ENCODE results near the gene TBX4.
"Not testable (repeated sequence)": the region's sequence is repeated elsewhere in the genome, so short reads cannot be mapped to it uniquely, and the experiment has no call there.

The TBX4 gene

GRCh38 chr17:61514491-61514890, 62.3 kb downstream of the TBX4 start:
- DNase-seq (ENCODE audit: insufficient read length, low spot score) (no peak), FAIRE-seq (no peak)
- no peak for TF ChIP-seq POLR2A (IDR thresholded peaks at IDR 0.05; ENCODE audit: low read depth, low read length)

- TF ChIP-seq POLR2A (IDR thresholded peaks at IDR 0.05; ENCODE audit: low read depth, low read length) = no peak
- FAIRE-seq = no peak
- DNase-seq (ENCODE audit: insufficient read length, low spot score) = no peak
These were observed 65.0 kb downstream of the TBX4 start for GRCh38 chr17:61517265-61517664.

DNA sequence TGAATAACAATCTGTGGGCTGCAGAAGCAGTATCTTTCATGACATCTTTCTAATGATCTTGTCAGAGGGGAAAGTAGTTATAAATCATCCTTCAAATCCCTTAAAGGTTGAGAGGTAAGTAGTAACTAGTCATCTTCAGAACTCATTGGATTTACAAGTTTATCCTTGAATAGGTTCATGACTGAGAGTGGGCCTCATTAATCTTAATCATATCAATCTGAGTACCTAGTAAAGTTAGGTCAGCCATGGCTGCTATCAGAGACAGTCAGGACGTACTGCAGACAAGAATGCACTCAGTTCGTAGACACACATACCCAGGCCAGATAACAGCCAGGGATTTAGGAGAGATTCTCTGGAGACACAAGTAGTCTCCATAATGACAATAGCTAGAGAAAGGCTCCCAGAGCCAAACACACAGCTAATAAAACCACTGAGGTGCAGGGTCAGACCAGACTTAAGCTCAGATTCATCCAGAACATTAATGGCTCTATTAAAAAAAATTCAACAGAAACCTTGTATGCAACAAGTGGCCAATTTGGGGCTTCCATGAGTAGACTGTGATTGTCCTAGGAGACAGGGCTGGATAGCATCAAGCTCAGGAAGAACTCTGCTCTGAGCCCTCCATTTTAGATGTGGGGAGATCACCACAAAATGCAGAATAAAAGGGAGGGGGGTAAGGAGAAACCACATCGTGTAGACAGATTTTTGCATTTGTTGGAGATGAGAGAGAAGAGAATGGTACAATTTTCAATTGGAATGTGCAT, 65.8 kb downstream of the TBX4 start:
- no peak for DNase-seq (ENCODE audit: insufficient read length, low spot score)
- no peak for TF ChIP-seq POLR2A (IDR thresholded peaks at IDR 0.05; ENCODE audit: low read depth, low read length)
- FAIRE-seq = peak; percentile 6

DNA sequence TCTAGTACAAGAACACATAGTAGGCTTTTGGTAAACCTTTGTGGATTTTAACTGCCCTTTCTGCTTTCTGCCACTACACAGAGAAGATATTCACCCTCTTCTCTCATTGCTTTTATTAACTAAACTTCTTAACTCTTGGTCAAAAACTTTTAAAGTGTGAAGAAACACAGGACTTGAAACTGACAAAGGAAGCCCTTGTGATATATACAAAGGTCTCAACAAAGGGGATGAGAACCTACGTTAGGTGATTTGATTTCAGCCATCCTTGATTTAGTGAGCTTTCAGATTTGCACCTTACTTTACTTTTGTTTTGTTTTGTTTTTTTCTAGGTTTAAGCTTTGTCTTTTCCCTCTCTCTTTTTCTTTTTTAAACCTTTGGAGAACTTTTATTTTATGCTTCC, 66.9 kb downstream of the TBX4 start:
- DNase-seq (ENCODE audit: insufficient read length, low spot score) (no peak), FAIRE-seq (no peak)
- no peak for TF ChIP-seq POLR2A (IDR thresholded peaks at IDR 0.05; ENCODE audit: low read depth, low read length)

DNA sequence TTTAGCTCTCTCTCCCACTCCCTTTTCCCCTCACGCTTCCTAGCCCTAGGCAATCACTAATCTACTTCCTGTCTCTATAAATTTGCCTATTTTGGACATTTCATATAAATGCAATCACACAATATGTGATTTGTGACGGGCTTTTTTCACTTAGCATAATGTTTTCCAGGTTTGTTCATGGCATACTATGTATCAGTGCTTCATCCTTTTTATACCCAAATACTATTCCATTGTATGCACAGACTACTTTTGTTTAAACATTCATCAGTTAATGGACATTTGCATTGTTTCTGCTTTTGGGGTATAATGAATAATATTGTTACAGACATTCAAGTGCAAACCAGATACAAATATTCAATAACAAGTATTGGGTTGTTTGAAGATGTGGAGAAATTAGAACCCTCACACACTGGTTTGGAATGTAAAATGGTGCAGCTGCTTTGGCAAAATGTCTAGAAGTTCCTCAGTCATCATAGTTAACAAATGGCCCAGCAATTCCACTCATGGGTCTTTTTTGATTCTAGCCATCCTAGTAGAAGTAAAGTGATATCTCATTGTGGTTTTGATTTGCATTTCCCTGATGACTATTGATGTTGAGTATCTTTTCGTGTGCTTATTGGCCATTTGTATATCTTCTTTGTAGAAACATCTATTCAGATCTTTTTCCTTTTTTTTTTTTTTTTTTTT, 67.7 kb downstream of the TBX4 start:
- TF ChIP-seq POLR2A (IDR thresholded peaks at IDR 0.05; ENCODE audit: low read depth, low read length) = no peak
- no peak for DNase-seq (ENCODE audit: insufficient read length, low spot score)
- FAIRE-seq = no peak

DNA sequence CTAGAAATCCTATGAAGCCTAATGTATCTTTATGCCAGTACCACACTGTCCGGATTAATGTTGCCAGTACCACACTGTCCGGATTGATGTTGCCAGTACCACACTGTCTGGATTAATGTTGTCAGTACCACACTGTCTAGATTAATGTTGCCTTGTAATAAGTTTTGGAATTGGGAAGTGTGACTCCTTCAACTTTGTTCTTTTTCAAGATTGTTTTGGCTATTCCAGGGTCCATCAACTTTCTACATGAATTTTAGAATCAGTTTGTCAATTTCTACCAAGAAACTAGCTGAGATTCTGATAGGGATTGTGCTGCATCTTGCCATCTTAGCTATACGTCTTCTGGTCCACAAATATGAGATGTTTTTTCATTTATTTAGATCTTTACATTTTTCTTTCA, 68.7 kb downstream of the TBX4 start:
- no peak for FAIRE-seq
- no peak for DNase-seq (ENCODE audit: insufficient read length, low spot score)
- no peak for TF ChIP-seq POLR2A (IDR thresholded peaks at IDR 0.05; ENCODE audit: low read depth, low read length)

DNA sequence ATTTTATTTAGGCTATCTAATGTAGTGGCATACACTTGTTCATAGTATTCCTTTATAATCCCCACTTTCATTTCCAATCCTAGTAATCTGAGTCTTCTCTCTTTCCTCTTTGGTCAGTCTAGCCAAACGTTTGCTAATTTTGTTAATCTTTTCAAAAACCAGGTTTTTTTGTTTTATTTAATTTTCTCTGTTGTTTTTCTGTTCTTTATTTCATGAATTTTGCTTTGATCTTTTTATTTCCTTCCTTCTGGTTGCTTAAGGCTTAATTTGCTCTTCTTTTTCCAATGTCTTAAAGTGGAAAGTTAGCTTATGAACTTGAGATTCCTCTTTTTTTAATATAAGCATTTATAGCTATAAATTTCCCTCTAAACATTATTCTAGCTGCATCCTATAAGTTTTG, 69.9 kb downstream of the TBX4 start:
- no peak for FAIRE-seq
- no peak for TF ChIP-seq POLR2A (IDR thresholded peaks at IDR 0.05; ENCODE audit: low read depth, low read length)
- no peak for DNase-seq (ENCODE audit: insufficient read length, low spot score)

DNA sequence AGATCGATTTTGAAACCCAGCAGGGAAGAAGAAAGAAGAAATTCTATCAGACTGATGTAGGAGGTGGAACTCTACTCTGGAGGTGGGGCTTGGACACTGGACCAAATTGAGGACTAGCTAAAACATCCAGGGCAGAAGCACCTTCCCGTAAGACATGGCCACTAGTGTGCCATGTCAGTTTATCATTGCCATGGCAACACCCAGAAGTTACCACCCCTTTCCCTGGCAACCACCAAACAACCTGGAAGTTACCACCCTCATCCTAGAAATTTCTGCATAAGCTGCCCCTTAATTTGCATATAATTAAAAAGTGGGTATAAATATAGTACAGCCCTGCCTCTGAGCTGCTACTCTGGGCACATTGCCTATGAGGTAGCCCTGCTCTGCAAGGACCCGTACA, 72.1 kb downstream of the TBX4 start:
- FAIRE-seq (no peak), DNase-seq (ENCODE audit: insufficient read length, low spot score) (no peak)
- TF ChIP-seq POLR2A (IDR thresholded peaks at IDR 0.05; ENCODE audit: low read depth, low read length) = no peak

DNA sequence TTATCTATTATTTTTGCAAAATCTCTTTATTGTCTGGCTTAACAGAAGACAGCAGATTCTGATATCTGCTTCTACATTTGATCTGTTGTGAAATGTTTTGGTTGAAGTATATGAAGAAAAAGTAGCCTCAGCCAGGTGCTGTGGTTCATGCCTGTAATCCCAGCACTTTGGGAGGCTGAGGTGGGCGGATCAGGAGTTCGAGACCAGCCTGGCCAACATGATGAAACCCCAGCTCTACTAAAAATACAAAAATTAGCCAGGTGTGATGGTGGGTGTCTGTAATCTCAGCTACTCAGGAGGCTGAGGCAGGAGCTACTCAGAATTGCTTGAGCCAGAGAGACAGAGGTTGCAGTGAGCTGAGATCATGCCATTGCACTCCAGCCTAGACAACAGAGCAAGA, 75.2 kb downstream of the TBX4 start:
- not testable (repeated sequence) for DNase-seq (ENCODE audit: insufficient read length, low spot score); FAIRE-seq

DNA sequence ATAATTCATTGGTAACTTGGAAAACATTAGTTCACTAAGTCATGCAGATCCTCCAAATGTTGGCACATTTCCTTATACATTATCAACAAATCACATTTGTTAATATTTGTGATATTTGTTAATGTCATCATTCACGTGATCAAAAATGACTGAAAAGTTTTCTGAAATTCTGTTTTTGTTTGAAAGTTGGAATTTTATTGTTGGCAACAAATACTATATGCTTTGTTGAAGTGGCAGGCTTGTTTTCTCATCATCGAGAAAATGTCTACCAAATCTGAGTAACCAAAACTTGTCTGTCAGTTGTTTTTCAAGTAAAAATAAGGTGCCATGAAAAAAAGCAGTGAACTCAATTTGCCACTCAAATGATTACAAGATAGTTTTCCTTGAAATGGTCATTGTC, 75.9 kb downstream of the TBX4 start:
- no peak for DNase-seq (ENCODE audit: insufficient read length, low spot score)
- no peak for TF ChIP-seq POLR2A (IDR thresholded peaks at IDR 0.05; ENCODE audit: low read depth, low read length)
- no peak for FAIRE-seq

- TF ChIP-seq POLR2A (IDR thresholded peaks at IDR 0.05; ENCODE audit: low read depth, low read length) = no peak
These were observed 79.0 kb downstream of the TBX4 start for GRCh38 chr17:61531223-61531622.

DNA sequence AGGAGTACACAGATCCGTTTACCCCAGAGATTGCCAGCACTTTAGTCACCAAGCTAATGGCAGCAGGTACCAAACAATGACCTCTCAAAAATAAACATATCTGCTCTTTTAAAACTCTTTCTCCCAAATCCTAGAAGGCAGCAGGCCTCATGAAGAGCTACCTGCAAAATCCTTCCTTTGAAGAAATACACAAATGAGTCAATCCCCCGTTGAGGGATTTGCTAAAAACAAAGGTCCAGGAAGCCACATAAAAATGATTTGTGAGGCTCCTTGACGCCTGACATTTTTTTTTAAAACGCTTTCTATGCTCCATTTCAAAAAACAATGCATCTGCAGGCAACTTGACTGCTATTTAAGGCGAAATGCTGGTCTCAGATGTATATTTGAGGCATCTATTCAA, 80.6 kb downstream of the TBX4 start:
- no peak for TF ChIP-seq POLR2A (IDR thresholded peaks at IDR 0.05; ENCODE audit: low read depth, low read length)
- FAIRE-seq = no peak

More at GRCh38 chr17:61531223-61531622, 79.0 kb downstream of the TBX4 start:
- FAIRE-seq = no peak
- DNase-seq (ENCODE audit: insufficient read length, low spot score) = no peak

DNA sequence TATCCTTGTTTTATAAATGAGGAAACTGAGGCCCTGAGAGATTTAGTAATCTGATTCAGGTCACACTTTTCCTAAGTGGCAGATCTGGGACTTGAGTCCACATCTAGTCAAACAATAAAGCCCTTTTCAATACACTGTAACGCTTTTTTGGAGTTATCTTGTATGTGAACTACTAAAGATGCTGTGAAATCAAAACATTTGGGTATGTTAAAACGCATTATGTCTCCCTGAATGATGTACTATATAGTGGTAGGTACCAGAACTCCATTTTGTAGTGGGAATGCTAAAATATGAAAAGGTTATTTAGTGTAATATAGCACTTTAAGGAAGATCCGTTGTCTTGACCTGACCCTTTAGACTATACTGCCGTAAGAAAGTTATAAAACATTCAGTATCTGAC, 81.6 kb downstream of the TBX4 start:
- DNase-seq (ENCODE audit: insufficient read length, low spot score) = no peak
- no peak for FAIRE-seq
- no peak for TF ChIP-seq POLR2A (IDR thresholded peaks at IDR 0.05; ENCODE audit: low read depth, low read length)

More for the DNA sequence above, 80.6 kb downstream of the TBX4 start:
- DNase-seq (ENCODE audit: insufficient read length, low spot score) = no peak

- no peak for FAIRE-seq
- no peak for TF ChIP-seq POLR2A (IDR thresholded peaks at IDR 0.05; ENCODE audit: low read depth, low read length)
These were observed 82.2 kb downstream of the TBX4 start for GRCh38 chr17:61534414-61534813.

More at GRCh38 chr17:61534414-61534813, 82.2 kb downstream of the TBX4 start:
- DNase-seq (ENCODE audit: insufficient read length, low spot score) = no peak
